AG04449 (cell line): ENCODE measurements around the gene C20orf144.

ENCODE experiments used
- CTCF ChIA-PET: fragments of 350-600 bp; formaldehyde crosslinking; extraction: SDS; loops from one replicate; lab custom pipeline; 2021; ENCODE audit warnings: antibody characterized with exemption; lab: Yijun Ruan, JAX
- POLR2A ChIA-PET: fragments of 400-600, 350-600 bp; formaldehyde crosslinking; extraction: SDS; loops from one replicate; lab custom pipeline; 2020; ENCODE audit warnings: antibody characterized with exemption, inconsistent platforms; lab: Yijun Ruan, JAX
- DNase-seq: peaks from one replicate; pipeline ENCODE4 v3.0.0-alpha.2; 2010; ENCODE audit warnings: low read depth, low spot score
- H3K4me3 ChIP-seq: 2 replicates; pipeline ENCODE4 v1.5.1; 2011; ENCODE audit warnings: low read depth, mild to moderate bottlenecking, control low read depth, low read length
- CTCF ChIP-seq: IDR thresholded peaks from one replicate; pipeline ENCODE4 v1.5.1; 2011; ENCODE audit warnings: mild to moderate bottlenecking, moderate library complexity, low read length, control low read depth, inconsistent platforms; ENCODE audit not compliant: insufficient read depth; ENCODE audit errors: missing control alignments

C20orf144 gene

GRCh38 chr20:33659341-33660034 is 2.6 kb upstream of the C20orf144 start:
- no peak for DNase-seq
- ChIA-PET CTCF (no interaction called here), POLR2A (no interaction called here)
- H3K4me3 ChIP-seq = no peak overlapping the region
- no peak for TF ChIP-seq CTCF

DNA sequence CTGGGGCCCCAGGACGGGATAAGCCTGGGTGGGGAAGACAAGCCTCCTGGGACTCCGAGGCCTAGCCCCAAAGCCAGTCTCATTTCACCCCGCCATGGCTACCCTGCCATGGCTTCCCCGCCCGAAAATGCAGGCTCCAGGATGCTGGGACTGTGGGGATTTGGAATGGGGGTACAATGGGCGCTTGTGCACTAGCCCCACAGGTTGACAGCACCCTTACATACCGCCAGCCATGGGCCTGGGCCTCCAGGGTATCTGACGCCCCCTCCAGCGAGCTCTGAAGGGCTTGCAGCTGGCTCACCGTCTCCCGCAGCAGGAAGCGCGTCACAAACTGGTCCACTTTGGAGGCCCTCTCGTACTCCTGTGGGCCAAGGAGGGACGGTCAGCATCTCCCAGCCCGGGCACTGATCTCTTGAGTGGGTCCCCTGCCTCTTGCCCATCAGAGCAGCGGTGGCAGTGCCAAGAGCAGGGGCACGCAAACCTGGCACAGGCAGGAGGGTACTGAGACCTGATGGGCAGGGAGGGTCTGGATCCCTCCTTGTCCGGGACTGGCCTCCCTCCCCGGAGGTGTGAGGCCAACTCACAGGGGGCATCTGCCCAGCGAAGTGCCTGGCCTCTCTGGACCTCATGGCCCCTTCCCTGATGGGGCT is 2.0 kb upstream of the C20orf144 start:
- DNase-seq = no peak
- CTCF ChIA-PET = interaction anchor here (8.7 kb wide), 1 partner anchor 9 kb away, joined by 99 read pairs; no protein-coding TSS in a partner anchor
- no peak for TF ChIP-seq CTCF
- POLR2A ChIA-PET = no interaction called here
- no peak overlapping the region for H3K4me3 ChIP-seq

DNA sequence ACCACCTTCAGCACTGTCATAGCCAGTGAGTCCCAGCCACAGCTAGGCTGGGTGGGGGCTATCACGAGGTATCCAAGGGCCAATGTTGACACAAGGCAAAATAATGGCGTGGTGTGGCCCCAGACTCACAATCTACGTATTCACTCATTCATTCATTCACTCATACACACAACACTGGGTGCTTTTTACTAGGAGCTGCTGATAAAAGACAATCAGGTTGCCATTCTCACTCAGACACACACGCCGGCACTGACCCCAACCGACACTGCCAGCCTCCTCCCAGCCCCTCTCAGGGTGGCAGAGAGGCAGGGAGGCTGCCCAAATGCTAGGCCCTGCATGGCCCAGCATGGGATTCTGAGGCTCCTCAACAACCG is 1.5 kb upstream of the C20orf144 start:
- DNase-seq = no peak
- no peak overlapping the region for H3K4me3 ChIP-seq
- no peak for TF ChIP-seq CTCF
- POLR2A ChIA-PET = no interaction called here
- CTCF ChIA-PET = interaction anchor here (8.7 kb wide), 1 partner anchor 9 kb away, joined by 99 read pairs; no protein-coding TSS in a partner anchor

GRCh38 chr20:33663161-33664084 is 1.3 kb downstream of the C20orf144 start:
- POLR2A ChIA-PET = interaction anchor here (0.7 to 1.8 kb wide), 8 partner anchors 8 to 219 kb away, joined by 3 to 10 read pairs (median 4); no protein-coding TSS in a partner anchor
- TF ChIP-seq CTCF = no peak
- peak overlapping the region; percentile 72 for H3K4me3 ChIP-seq
- CTCF ChIA-PET = interaction anchor here (1.1 to 8.7 kb wide), 3 partner anchors 12 to 467 kb away, joined by 3 to 99 read pairs (median 12); no protein-coding TSS in a partner anchor
- no peak for DNase-seq

- CTCF ChIA-PET = interaction anchor here (0.9 to 8.7 kb wide), 3 partner anchors 13 to 467 kb away, joined by 3 to 99 read pairs (median 3); no protein-coding TSS in a partner anchor
- peak overlapping the region; percentile 72 for H3K4me3 ChIP-seq
- no peak for DNase-seq
- POLR2A ChIA-PET = interaction anchor here (0.7 to 1.8 kb wide), 7 partner anchors 8 to 219 kb away, joined by 3 to 10 read pairs (median 3); no protein-coding TSS in a partner anchor
- TF ChIP-seq CTCF = no peak
Measured at GRCh38 chr20:33664085-33664761, 2.1 kb downstream of the C20orf144 start.
